ENCODE measurements around the gene DPP6.

Gene DPP6

GRCh38 chr7:154744256-154744860 is 692.2 kb downstream of the DPP6 start:
- DNase-seq: no peak

- DNase-seq: no peak
Observed at GRCh38 chr7:154744861-154745258, 692.7 kb downstream of the DPP6 start.

- no peak for DNase-seq
Observed at GRCh38 chr7:154746571-154747360, 694.6 kb downstream of the DPP6 start.

- DNase-seq: no peak
Observed at GRCh38 chr7:154748089-154748786, 696.0 kb downstream of the DPP6 start.

- DNase-seq: no peak
Observed at GRCh38 chr7:154750353-154750801, 698.2 kb downstream of the DPP6 start.

GRCh38 chr7:154753226-154753625 is 701.0 kb downstream of the DPP6 start:
- DNase-seq: no peak

GRCh38 chr7:154757756-154758155 is 705.6 kb downstream of the DPP6 start:
- DNase-seq: no peak

- DNase-seq: no peak
Observed at GRCh38 chr7:154759989-154760388, 707.8 kb downstream of the DPP6 start.

- no peak for DNase-seq
Observed at GRCh38 chr7:154765118-154765517, 712.9 kb downstream of the DPP6 start.

- no peak for DNase-seq
Observed at GRCh38 chr7:154767142-154767541, 714.9 kb downstream of the DPP6 start.

- DNase-seq: no peak
Observed at GRCh38 chr7:154767821-154768415, 715.7 kb downstream of the DPP6 start.

- DNase-seq: no peak
Observed at GRCh38 chr7:154769001-154769400, 716.8 kb downstream of the DPP6 start.

- DNase-seq: no peak
Observed at GRCh38 chr7:154769527-154769926, 717.3 kb downstream of the DPP6 start.

- no peak for DNase-seq
Observed at GRCh38 chr7:154770361-154770760, 718.2 kb downstream of the DPP6 start.

GRCh38 chr7:154770962-154771361 is 718.8 kb downstream of the DPP6 start:
- DNase-seq: no peak

- DNase-seq: no peak
Observed at GRCh38 chr7:154774303-154774969, 722.2 kb downstream of the DPP6 start.

GRCh38 chr7:154775681-154776080 is 723.5 kb downstream of the DPP6 start:
- DNase-seq: no peak

- no peak for DNase-seq
Observed at GRCh38 chr7:154776350-154776749, 724.2 kb downstream of the DPP6 start.

GRCh38 chr7:154777023-154777422 is 724.8 kb downstream of the DPP6 start:
- no peak for DNase-seq

- DNase-seq: no peak
Observed at GRCh38 chr7:154777489-154777888, 725.3 kb downstream of the DPP6 start.

GRCh38 chr7:154777908-154778307 is 725.7 kb downstream of the DPP6 start:
- DNase-seq: no peak

- DNase-seq: no peak
Observed at GRCh38 chr7:154781369-154782303, 729.4 kb downstream of the DPP6 start.

All from CD4-positive, alpha-beta T cell treated with Interleukin-6 for 4 hours (primary cell).